ENCODE measurements around the gene VEGFB.

VEGFB gene

GRCh38 chr11:64206457-64207255 lies 27.7 kb upstream of the VEGFB start, which contains the start of gene FERMT3:
TSS of gene FERMT3 (plus strand) at chr11:64206721. CDS start at chr11:64207365, 644 bp downstream.
- DNase-seq (ENCODE audit: low read depth), result no peak
- no peak within 1 kb of the TSS for H3K4me3 ChIP-seq (ENCODE audit: control insufficient read depth, low read depth, low read length)
- no peak for TF ChIP-seq CTCF (IDR thresholded peaks at IDR 0.05; ENCODE audit: control insufficient read depth, insufficient read depth, low read depth, low read length, missing control alignments)

GRCh38 chr11:64207256-64208085 lies 26.9 kb upstream of the VEGFB start:
- H3K4me3 ChIP-seq (ENCODE audit: control insufficient read depth, low read depth, low read length), result no peak overlapping the region
- no peak for TF ChIP-seq CTCF (IDR thresholded peaks at IDR 0.05; ENCODE audit: control insufficient read depth, insufficient read depth, low read depth, low read length, missing control alignments)
- no peak for DNase-seq (ENCODE audit: low read depth)

- DNase-seq (ENCODE audit: low read depth), result no peak
- TF ChIP-seq CTCF (IDR thresholded peaks at IDR 0.05; ENCODE audit: control insufficient read depth, insufficient read depth, low read depth, low read length, missing control alignments), result no peak
- H3K4me3 ChIP-seq (ENCODE audit: control insufficient read depth, low read depth, low read length), result no peak overlapping the region
Observed at GRCh38 chr11:64208086-64208795, 26.1 kb upstream of the VEGFB start.

GRCh38 chr11:64208796-64209562 lies 25.4 kb upstream of the VEGFB start:
- no peak for DNase-seq (ENCODE audit: low read depth)
- no peak overlapping the region for H3K4me3 ChIP-seq (ENCODE audit: control insufficient read depth, low read depth, low read length)
- TF ChIP-seq CTCF (IDR thresholded peaks at IDR 0.05; ENCODE audit: control insufficient read depth, insufficient read depth, low read depth, low read length, missing control alignments), result no peak

GRCh38 chr11:64209563-64209843 lies 24.9 kb upstream of the VEGFB start:
- TF ChIP-seq CTCF (IDR thresholded peaks at IDR 0.05; ENCODE audit: control insufficient read depth, insufficient read depth, low read depth, low read length, missing control alignments), result no peak
- no peak overlapping the region for H3K4me3 ChIP-seq (ENCODE audit: control insufficient read depth, low read depth, low read length)
- DNase-seq (ENCODE audit: low read depth), result no peak

All from AG09309 (cell line).